Epithelial cell of proximal tubule (primary cell): ENCODE data around the gene GZF1. TPM values are rescaled to one million over a fixed set of nuclear protein-coding genes. Genes with fewer than 3 reads are reported as not detected.

Experiments
- DNase-seq: peaks from one replicate; pipeline ENCODE4 v3.0.0-alpha.2; 2011; ENCODE audit warnings: low read depth
- H3K4me3 ChIP-seq: 2 replicates; pipeline ENCODE4 v1.5.1; 2011; ENCODE audit warnings: low read depth, mild to moderate bottlenecking, low read length
- CTCF ChIP-seq: conservative IDR thresholded peaks from 2 replicates; pipeline ENCODE4 v1.5.1; 2012; ENCODE audit warnings: low read depth, mild to moderate bottlenecking, low read length
- total RNA-seq: library from RNA; depleted of rRNA; stranded (reverse); fragments of >200 nt; gene quantifications from 2 replicates; pipeline ENCODE4 v1.2.3, GENCODE V29; 2015

The GZF1 gene
- total RNA-seq, 1 donor from 2014 or later: 9.5 TPM

GRCh38 chr20:23350904-23351838 lies 10.8 kb upstream of the GZF1 start:
- peak overlapping the region; percentile 76 for H3K4me3 ChIP-seq
- DNase-seq: no peak
- no peak for TF ChIP-seq CTCF

DNA sequence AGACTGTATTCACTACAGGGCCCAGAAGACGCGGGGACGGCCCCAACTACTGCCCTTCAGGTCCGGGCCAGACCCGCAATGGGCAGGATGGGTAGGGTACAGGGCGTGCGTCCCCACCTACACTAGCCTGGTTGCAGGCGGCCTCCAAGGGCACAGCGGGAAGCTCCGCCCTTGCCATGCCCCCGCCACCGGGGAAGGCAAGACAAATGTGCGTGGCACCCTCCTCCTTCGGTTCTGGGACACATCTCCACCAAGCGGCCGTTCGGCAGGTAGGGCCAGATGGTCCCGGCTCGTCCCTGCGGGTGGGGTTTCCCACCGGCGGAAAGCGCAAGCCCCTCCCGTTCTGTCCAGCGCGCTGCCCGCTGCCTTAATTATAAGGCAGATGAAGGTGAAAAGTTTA lies 5.8 kb upstream of the GZF1 start:
- no peak overlapping the region for H3K4me3 ChIP-seq
- TF ChIP-seq CTCF: no peak
- no peak for DNase-seq

DNA sequence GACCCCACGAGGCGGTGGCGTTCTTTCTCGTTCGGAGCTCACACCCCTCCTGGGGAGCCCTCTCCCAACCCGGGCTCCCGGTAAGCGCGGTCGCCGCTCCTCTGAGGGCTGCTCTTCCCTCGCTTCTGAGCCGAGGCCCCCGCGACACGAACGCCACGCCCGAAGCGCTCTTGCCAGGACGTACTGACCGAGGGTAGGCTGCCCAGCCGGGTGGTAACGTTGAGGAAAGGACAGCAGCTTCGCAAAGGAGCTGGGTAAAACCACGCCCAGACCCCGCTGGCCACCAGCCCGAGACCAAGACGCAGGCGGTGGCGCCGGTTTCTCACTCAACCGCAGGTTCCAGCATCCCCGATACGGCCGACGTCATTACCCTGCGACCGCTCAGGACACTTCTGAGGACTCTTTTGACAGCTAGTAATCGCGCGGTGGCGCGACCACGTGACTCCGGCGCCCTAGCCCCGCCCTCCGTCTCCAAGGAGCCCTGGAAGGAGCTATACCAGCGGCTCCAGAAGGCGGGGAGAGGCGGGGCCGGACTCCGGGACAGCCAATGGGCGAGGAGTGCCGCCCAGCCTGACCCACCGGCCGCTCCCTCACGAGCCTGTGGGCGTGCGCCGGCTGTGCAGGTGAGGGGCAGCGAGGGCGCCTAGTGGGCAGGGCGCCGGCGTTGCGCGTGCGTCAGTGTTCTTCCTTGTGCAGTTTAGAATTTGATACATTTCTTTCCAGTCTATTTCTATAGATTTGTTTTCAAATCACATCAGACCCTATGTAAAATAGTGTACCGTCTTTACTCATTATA lies 4.0 kb upstream of the GZF1 start:
- no peak for TF ChIP-seq CTCF
- peak; percentile 91 for DNase-seq
- peak overlapping the region; percentile 71 for H3K4me3 ChIP-seq

DNA sequence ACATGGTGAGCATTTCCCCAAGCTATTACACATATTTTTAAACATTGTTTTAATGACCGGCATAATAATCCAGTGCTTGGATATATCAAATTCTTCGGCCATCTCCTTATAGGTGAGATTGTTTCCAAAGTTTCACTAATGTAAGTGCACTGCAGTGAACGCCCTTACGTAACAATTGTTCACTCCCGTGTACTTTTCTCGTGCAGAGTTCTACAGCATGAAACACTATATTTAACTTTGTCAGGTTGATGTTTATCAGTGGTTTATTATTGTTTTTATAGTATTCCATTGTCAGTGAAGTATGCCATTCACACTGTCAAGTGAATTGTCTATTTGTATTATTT lies 3.4 kb upstream of the GZF1 start:
- peak overlapping the region; percentile 46 for H3K4me3 ChIP-seq
- TF ChIP-seq CTCF: no peak
- DNase-seq: no peak

GRCh38 chr20:23358923-23359593 lies 2.9 kb upstream of the GZF1 start:
- no peak for DNase-seq
- TF ChIP-seq CTCF: no peak
- no peak overlapping the region for H3K4me3 ChIP-seq

GRCh38 chr20:23360531-23360930 lies 1.5 kb upstream of the GZF1 start:
- no peak for DNase-seq
- peak overlapping the region; percentile 83 for H3K4me3 ChIP-seq
- no peak for TF ChIP-seq CTCF
